Measurements from ENCODE around the gene MPC1. TPM values are rescaled to one million over a fixed set of nuclear protein-coding genes. Genes with fewer than 3 reads are reported as not detected.
"Not testable (repeated sequence)": the region's sequence is repeated elsewhere in the genome, so short reads cannot be mapped to it uniquely, and the experiment has no call there.

Gene MPC1
- total RNA-seq, 1 donor, result 23.5 TPM

DNA sequence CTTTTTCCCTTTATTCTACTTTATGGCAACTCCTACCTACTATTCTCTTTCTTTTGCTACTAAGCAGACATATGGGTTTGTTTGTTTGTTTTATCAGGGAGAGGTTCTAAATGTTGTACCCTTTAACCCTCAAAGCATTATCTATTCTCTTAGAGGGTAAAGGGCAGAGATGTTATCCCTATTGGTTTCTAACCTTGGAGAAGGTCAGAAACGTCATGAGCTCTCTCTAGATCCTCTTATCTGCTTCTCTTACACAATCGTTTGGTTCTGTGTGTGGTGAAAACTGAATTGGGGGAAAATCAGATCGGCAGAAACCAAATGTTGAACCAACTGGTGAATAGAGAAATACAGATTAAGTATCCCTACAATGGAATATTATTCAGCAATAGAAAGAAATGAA lies 6.4 kb upstream of the MPC1 start:
- no peak overlapping the region for H3K27ac ChIP-seq (ENCODE audit: low read depth, low read length)
- H3K79me2 ChIP-seq (ENCODE audit: insufficient read depth, low read length), result no peaks in the 10 kb centered on the region
- no peak for DNase-seq (ENCODE audit: insufficient read length, low spot score, missing footprints)
- H3K4me3 ChIP-seq (ENCODE audit: insufficient read depth, low read length), result no peak overlapping the region
- no peaks in the 10 kb centered on the region for H3K4me1 ChIP-seq (ENCODE audit: insufficient read depth, low read length)
- no peaks in the 10 kb centered on the region for H4K20me1 ChIP-seq (ENCODE audit: insufficient read depth, low read length)
- H3K4me2 ChIP-seq (ENCODE audit: insufficient read depth, low read length), result no peak overlapping the region
- no peak overlapping the region for H2AFZ ChIP-seq (ENCODE audit: low read length)
- H3K27me3 ChIP-seq (ENCODE audit: insufficient read depth, low read length), result no peaks in the 10 kb centered on the region
- H3K36me3 ChIP-seq (ENCODE audit: insufficient read depth, low read length), result no peaks in the 10 kb centered on the region
- TF ChIP-seq, protein P1, sequence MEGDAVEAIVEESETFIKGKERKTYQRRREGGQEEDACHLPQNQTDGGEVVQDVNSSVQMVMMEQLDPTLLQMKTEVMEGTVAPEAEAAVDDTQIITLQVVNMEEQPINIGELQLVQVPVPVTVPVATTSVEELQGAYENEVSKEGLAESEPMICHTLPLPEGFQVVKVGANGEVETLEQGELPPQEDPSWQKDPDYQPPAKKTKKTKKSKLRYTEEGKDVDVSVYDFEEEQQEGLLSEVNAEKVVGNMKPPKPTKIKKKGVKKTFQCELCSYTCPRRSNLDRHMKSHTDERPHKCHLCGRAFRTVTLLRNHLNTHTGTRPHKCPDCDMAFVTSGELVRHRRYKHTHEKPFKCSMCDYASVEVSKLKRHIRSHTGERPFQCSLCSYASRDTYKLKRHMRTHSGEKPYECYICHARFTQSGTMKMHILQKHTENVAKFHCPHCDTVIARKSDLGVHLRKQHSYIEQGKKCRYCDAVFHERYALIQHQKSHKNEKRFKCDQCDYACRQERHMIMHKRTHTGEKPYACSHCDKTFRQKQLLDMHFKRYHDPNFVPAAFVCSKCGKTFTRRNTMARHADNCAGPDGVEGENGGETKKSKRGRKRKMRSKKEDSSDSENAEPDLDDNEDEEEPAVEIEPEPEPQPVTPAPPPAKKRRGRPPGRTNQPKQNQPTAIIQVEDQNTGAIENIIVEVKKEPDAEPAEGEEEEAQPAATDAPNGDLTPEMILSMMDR (IDR thresholded peaks at IDR 0.05; ENCODE audit: extremely low read depth, low read depth, low read length), result no peak
- no peaks in the 10 kb centered on the region for H3K9me3 ChIP-seq (ENCODE audit: low read depth, low read length)

DNA sequence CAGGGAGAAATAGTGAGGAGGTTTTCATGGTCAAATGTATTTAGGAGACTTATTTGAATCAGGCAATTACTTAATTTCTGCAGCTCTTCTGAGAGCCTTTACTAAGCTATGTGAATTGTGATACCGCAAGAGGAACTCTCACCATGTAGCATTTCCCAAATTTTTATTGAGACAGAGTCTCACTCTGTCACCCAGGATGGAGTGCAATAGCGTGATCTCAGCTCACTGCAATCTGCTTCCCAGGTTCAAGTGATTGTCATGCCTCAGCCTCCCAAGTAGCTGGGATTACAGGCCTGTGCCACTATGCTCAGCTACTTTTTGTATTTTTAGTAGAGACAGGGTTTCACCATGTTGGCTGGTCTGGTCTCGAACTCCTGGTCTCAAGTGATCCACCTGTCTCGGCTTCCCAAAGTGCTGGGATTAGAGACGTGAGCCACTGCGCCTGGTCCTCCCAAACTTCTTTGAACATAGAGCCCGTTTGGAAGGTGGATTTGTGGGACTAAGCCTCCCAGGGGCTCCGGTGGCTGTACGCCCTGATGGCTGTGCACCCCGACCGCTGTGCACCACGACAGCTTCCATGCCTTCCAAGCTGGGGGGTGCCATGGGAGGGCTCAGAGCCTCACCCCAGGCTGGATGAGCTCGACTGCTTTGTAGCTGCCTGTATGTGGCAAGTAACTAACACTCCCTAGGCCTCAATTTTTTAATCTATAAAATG lies 5.7 kb upstream of the MPC1 start:
- no peak for DNase-seq (ENCODE audit: insufficient read length, low spot score, missing footprints)
- Histone ChIP-seq H3K4me1 (ENCODE audit: insufficient read depth, low read length) (no peaks in the 10 kb centered on the region), H3K36me3 (ENCODE audit: insufficient read depth, low read length) (no peaks in the 10 kb centered on the region), H3K9me3 (ENCODE audit: low read depth, low read length) (no peaks in the 10 kb centered on the region), H3K27me3 (ENCODE audit: insufficient read depth, low read length) (no peaks in the 10 kb centered on the region), H3K27ac (ENCODE audit: low read depth, low read length) (no peak overlapping the region), H3K79me2 (ENCODE audit: insufficient read depth, low read length) (no peaks in the 10 kb centered on the region), H2AFZ (ENCODE audit: low read length) (no peak overlapping the region), H4K20me1 (ENCODE audit: insufficient read depth, low read length) (no peaks in the 10 kb centered on the region), H3K4me3 (ENCODE audit: insufficient read depth, low read length) (no peak overlapping the region), H3K4me2 (ENCODE audit: insufficient read depth, low read length) (no peak overlapping the region)
- TF ChIP-seq, protein P1 (IDR thresholded peaks at IDR 0.05; ENCODE audit: extremely low read depth, low read depth, low read length), result no peak

DNA sequence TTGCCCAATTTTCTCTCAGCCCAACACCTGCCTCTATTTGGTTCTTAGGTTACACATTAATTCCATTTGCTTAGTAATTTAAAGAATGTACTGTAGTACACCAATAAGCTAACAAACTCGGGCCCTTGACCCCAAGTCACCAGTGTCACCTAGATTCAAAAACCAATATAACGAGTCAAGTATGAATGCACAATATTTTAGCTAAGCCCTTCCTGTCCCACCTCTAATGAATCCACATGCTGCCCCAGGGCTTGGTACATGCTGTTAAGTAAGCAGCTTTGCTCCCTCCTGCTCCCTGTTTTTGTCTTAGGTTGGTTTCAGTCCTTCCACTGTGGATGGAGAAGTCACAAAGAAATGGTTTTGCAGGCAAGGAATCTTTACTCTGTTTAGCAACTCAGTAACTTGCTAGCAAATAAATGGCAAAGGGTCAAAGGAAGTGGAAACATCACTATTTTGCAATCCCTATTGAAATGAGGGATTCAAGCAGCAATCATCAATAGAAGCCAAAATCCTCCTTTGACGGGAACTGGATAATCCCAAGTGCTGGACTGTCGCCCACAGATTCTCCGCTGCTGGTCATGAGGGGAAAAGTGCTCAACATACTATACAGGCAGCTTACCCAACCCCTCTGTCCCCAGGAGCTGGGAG lies 5.0 kb upstream of the MPC1 start:
- Histone ChIP-seq H3K4me1 (ENCODE audit: insufficient read depth, low read length) (no peaks in the 10 kb centered on the region), H3K36me3 (ENCODE audit: insufficient read depth, low read length) (no peaks in the 10 kb centered on the region), H2AFZ (ENCODE audit: low read length) (no peak overlapping the region), H4K20me1 (ENCODE audit: insufficient read depth, low read length) (no peaks in the 10 kb centered on the region), H3K27me3 (ENCODE audit: insufficient read depth, low read length) (no peaks in the 10 kb centered on the region), H3K4me3 (ENCODE audit: insufficient read depth, low read length) (no peak overlapping the region), H3K9me3 (ENCODE audit: low read depth, low read length) (no peaks in the 10 kb centered on the region), H3K27ac (ENCODE audit: low read depth, low read length) (no peak overlapping the region), H3K4me2 (ENCODE audit: insufficient read depth, low read length) (no peak overlapping the region), H3K79me2 (ENCODE audit: insufficient read depth, low read length) (no peaks in the 10 kb centered on the region)
- no peak for DNase-seq (ENCODE audit: insufficient read length, low spot score, missing footprints)
- TF ChIP-seq, protein P1 (IDR thresholded peaks at IDR 0.05; ENCODE audit: extremely low read depth, low read depth, low read length), result no peak

DNA sequence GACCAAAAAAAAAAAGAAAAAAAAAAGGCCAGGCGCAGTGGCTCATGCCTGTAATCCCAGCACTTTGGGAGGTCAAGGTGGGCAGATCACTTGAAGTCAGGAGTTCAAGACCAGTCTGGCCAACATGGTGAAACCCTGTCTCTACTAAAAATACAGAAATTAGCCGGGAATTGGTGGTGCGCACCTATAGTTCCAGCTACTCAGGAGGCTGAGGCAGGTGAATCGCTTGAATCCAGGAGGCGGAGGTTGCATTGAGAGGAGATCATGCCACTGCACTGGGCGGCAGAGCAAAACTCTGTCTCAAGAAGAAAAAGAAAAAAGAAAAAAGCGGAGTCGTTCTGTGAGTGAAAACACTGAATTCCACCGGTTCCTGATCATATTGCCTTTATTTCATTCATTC lies 4.4 kb upstream of the MPC1 start:
- not testable (repeated sequence) for H4K20me1 ChIP-seq (ENCODE audit: insufficient read depth, low read length); H3K4me3 ChIP-seq (ENCODE audit: insufficient read depth, low read length); H3K4me1 ChIP-seq (ENCODE audit: insufficient read depth, low read length); H3K9me3 ChIP-seq (ENCODE audit: low read depth, low read length); DNase-seq (ENCODE audit: insufficient read length, low spot score, missing footprints); H3K79me2 ChIP-seq (ENCODE audit: insufficient read depth, low read length); H3K27me3 ChIP-seq (ENCODE audit: insufficient read depth, low read length); H2AFZ ChIP-seq (ENCODE audit: low read length); H3K4me2 ChIP-seq (ENCODE audit: insufficient read depth, low read length); H3K27ac ChIP-seq (ENCODE audit: low read depth, low read length); H3K36me3 ChIP-seq (ENCODE audit: insufficient read depth, low read length)
